B cell (primary cell): Measurements from ENCODE around the gene SS18L1. TPM values are rescaled to one million over a fixed set of nuclear protein-coding genes. Genes with fewer than 3 reads are reported as not detected.

ENCODE experiments used
- ATAC-seq: fragments of 200-7000 bp; cut with Tn5 transposase; one replicate; pipeline ENCODE4 v1.10.0; 2021; ENCODE audit warnings: low read depth, mild to moderate bottlenecking, moderate number of reproducible peaks, moderate library complexity
- CTCF ChIA-PET: fragments of 350-600 bp; sonication (Branson Sonifier 250); formaldehyde crosslinking; loops from one replicate; lab custom pipeline; 2021; ENCODE audit warnings: antibody characterized with exemption, inconsistent platforms; lab: Charles Lee
- POLR2A ChIA-PET: fragments of 350-600 bp; sonication (Branson Sonifier 250); formaldehyde crosslinking; loops from one replicate; lab custom pipeline; 2021; ENCODE audit warnings: antibody characterized with exemption; lab: Charles Lee
- DNase-seq: peaks from one replicate; pipeline ENCODE4 v3.0.0; 2013
- H2AFZ ChIP-seq: 2 replicates; pipeline ENCODE4 v1.6.1; 2012; ENCODE audit warnings: mild to moderate bottlenecking, low read depth, low read length; ENCODE audit not compliant: insufficient read depth, poor library complexity, severe bottlenecking
- H3K27ac ChIP-seq, 2 donors: 1 replicate in 1 of 2; 2 replicates in 1 of 2; pipeline ENCODE4 v1.5.1; 2012 to 2013; ENCODE audit warnings: low read length in 2 of 2, mild to moderate bottlenecking in 2 of 2, moderate library complexity in 1 of 2
- H3K27me3 ChIP-seq, 4 experiments: fragments of 200-600 bp in 1 of 4; sonication (generic) in 1 of 4; replicated peaks in 1 of 4; 1 replicate in 2 of 4; 2 replicates in 2 of 4; pipeline versions ENCODE4 v1.6.1 to v1.7.0; 2013 to 2016; ENCODE audit warnings: low read length in 3 of 4, mild to moderate bottlenecking in 2 of 4, mixed read lengths in 1 of 4, moderate library complexity in 1 of 4; ENCODE audit not compliant: insufficient read depth in 4 of 4, control insufficient read depth in 3 of 4; ENCODE audit errors: control extremely low read depth in 1 of 4
- H3K36me3 ChIP-seq, 2 experiments: replicated peaks in 1 of 2; 1 replicate in 1 of 2; 2 replicates in 1 of 2; pipeline versions ENCODE4 v1.6.1 to v1.7.1; 2013; ENCODE audit warnings: low read length in 1 of 2; ENCODE audit not compliant: insufficient read depth in 2 of 2, control insufficient read depth in 1 of 2; ENCODE audit errors: control extremely low read depth in 1 of 2, extremely low read depth in 1 of 2
- H3K4me1 ChIP-seq, 2 donors: fragments of 200-600 bp in 1 of 2; sonication (generic) in 1 of 2; 1 replicate in 1 of 2; 2 replicates in 1 of 2; pipeline versions ENCODE4 v1.5.1 to v1.6.1; 2013 to 2017; ENCODE audit warnings: low read length in 2 of 2; ENCODE audit not compliant: control insufficient read depth in 2 of 2, insufficient read depth in 2 of 2
- H3K4me2 ChIP-seq: replicated peaks from 2 replicates; pipeline ENCODE3; 2012; ENCODE audit warnings: mild to moderate bottlenecking, low read depth, low read length; ENCODE audit not compliant: poor library complexity, severe bottlenecking
- H3K4me3 ChIP-seq, 5 experiments: fragments of 200-600 bp in 1 of 5; sonication (generic) in 1 of 5; 1 replicate in 3 of 5; 2 replicates in 2 of 5; pipeline versions ENCODE4 v1.5.1 to v1.7.0; 2011 to 2016; ENCODE audit warnings: low read length in 4 of 5, mild to moderate bottlenecking in 4 of 5, low read depth in 2 of 5, control low read depth in 1 of 5, moderate library complexity in 1 of 5; ENCODE audit not compliant: insufficient read depth in 1 of 5; ENCODE audit errors: control extremely low read depth in 1 of 5, extremely low read depth in 1 of 5
- H3K79me2 ChIP-seq: fragments of 200-600 bp; sonication (generic); one replicate; pipeline ENCODE4 v1.6.0; 2016; ENCODE audit warnings: low read length; ENCODE audit not compliant: control insufficient read depth, insufficient read depth
- H3K9ac ChIP-seq: fragments of 200-600 bp; sonication (generic); 2 replicates; pipeline ENCODE4 v1.6.1; 2017; ENCODE audit warnings: mild to moderate bottlenecking, low read length, moderate library complexity
- H3K9me3 ChIP-seq, 3 donors: one replicate each; pipeline versions ENCODE4 v1.6.1 to v1.7.1; 2013; ENCODE audit warnings: low read length in 2 of 3; ENCODE audit not compliant: control insufficient read depth in 2 of 3, insufficient read depth in 1 of 3; ENCODE audit errors: control extremely low read depth in 1 of 3
- H4K20me1 ChIP-seq: 2 replicates; pipeline ENCODE4 v1.6.0; 2012; ENCODE audit warnings: mild to moderate bottlenecking, low read length; ENCODE audit not compliant: insufficient read depth, control insufficient read depth, poor library complexity, severe bottlenecking
- H3K27ac Mint-ChIP-seq: one replicate; pipeline ENCODE4 v1.8.0; 2021; ENCODE audit warnings: mixed read lengths
- H3K27me3 Mint-ChIP-seq: one replicate; pipeline ENCODE4 v1.8.0; 2021; ENCODE audit warnings: mixed read lengths
- H3K4me1 Mint-ChIP-seq: one replicate; pipeline ENCODE4 v1.8.0; 2021; ENCODE audit warnings: mixed read lengths
- H3K4me3 Mint-ChIP-seq: one replicate; pipeline ENCODE4 v1.8.0; 2021; ENCODE audit warnings: mixed read lengths
- H3K9me3 Mint-ChIP-seq: one replicate; pipeline ENCODE4 v1.8.0; 2022; ENCODE audit warnings: mixed read lengths; ENCODE audit not compliant: insufficient read depth
- EZH2 ChIP-seq: IDR thresholded peaks from 2 replicates; pipeline ENCODE4 v1.6.1; 2012; ENCODE audit warnings: borderline replicate concordance, low read depth, mild to moderate bottlenecking, moderate library complexity, low read length; ENCODE audit not compliant: insufficient read depth, poor library complexity, severe bottlenecking
- WGBS: methylation state at CpG from one replicate; pipeline ENCODE4 v1.1.5; 2013; ENCODE audit warnings: missing lambda C conversion rate; ENCODE audit not compliant: insufficient coverage; 5-methylcytosine and 5-hydroxymethylcytosine counted together
- intact Hi-C: fragments of 100-400 bp; cut with micrococcal nuclease; formaldehyde crosslinking; loops from one replicate; pipeline ENCODE4 v1.10.0; 2022
- polyA plus RNA-seq: library from polyadenylated mRNA; depleted of rRNA; stranded (reverse); fragments of >200 nt; gene quantifications from 2 replicates; pipeline ENCODE4 v1.2.3, GENCODE V29; 2012
- total RNA-seq, 2 donors: library from RNA; stranded (reverse); fragments of 120-200 nt in 1 of 2; gene quantifications; 1 replicate in 1 of 2; 2 replicates in 1 of 2; pipeline versions ENCODE4 v1.2.3 to v1.2.4, GENCODE V29; 2013 to 2022
- TF ChIP-seq, protein P1 (sequence below): fragments of 200-600 bp; IDR thresholded peaks from one replicate; pipeline ENCODE4 v1.8.0; 2022; ENCODE audit warnings: antibody characterized with exemption, mild to moderate bottlenecking

SS18L1 gene
- total and polyA plus RNA-seq, 2 donors (not counting 1 experiment from before 2014, with no cell fraction given): 15.4 to 20.7 TPM

DNA sequence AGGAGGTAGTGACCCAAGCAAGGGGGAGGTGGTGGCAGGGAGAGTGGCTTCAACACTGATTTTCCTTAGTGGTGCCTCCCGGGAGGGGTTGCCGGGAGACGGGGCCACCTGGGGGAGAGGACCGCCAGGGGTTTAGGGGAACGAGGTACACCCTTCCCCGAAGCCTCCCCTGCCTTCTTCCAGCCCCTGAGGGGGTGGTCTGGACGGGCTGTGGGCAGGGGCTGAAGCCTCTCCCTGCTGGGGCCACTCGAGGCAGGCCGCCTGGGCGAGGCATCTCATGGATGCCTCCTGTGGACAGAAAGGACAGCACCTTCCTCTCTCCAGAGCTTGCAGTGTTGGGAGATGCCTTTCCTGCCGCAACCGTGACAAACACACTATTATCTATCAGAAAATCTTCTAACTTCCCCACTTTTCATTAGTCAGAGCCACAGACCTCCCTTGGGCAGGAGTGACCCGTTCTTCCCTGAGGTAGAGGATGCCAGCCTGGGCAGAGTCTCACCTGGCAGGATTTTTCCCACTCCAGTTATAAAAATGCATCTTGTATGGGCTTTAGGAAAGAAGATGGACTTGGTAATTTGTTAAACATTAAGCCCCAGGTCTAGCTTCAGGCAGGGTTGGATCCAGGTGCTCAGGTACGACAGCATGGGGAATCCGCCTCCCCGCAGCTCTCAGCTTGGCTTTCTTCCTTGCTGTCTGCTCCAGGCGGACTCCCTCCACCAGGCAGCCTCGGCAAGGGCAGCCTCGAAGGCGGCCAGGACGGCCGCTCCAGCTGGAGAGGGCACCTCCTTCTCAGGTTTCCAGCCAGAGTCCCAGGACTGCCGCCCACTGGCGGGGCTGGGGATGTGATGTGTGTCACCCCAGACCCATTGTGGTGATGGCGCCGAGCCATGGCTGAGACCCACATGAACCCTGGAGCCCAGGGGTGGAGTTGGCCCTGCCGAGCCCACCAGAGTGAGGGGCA is 65.5 kb downstream of the SS18L1 start:
- peaks cover 0 to 28% (median 11%) of the 10 kb centered on the region in 4 experiments for H3K27me3 ChIP-seq
- intact Hi-C loops: no loop called here
- H3K79me2 ChIP-seq: no peaks in the 10 kb centered on the region
- Mint-ChIP-seq H3K9me3 (no peaks in the 10 kb centered on the region), H3K27me3 (peaks cover 7% of the 10 kb centered on the region), H3K4me3 (no peak overlapping the region), H3K4me1 (no peaks in the 10 kb centered on the region), H3K27ac (no peak overlapping the region)
- CTCF ChIA-PET: no interaction called here
- H4K20me1 ChIP-seq: no peaks in the 10 kb centered on the region
- H3K36me3 ChIP-seq: no peaks in the 10 kb centered on the region
- ATAC-seq: no peak
- H3K4me3 ChIP-seq: no peak overlapping the region
- H3K9me3 ChIP-seq: no peaks in the 10 kb centered on the region
- WGBS: 68% methylated on average over 25 of the region's 27 CpGs
- H3K4me2 ChIP-seq: no peak overlapping the region
- no peaks in the 10 kb centered on the region for H3K4me1 ChIP-seq
- POLR2A ChIA-PET: no interaction called here
- H2AFZ ChIP-seq: no peak overlapping the region
- no peak for TF ChIP-seq EZH2
- TF ChIP-seq, protein P1, sequence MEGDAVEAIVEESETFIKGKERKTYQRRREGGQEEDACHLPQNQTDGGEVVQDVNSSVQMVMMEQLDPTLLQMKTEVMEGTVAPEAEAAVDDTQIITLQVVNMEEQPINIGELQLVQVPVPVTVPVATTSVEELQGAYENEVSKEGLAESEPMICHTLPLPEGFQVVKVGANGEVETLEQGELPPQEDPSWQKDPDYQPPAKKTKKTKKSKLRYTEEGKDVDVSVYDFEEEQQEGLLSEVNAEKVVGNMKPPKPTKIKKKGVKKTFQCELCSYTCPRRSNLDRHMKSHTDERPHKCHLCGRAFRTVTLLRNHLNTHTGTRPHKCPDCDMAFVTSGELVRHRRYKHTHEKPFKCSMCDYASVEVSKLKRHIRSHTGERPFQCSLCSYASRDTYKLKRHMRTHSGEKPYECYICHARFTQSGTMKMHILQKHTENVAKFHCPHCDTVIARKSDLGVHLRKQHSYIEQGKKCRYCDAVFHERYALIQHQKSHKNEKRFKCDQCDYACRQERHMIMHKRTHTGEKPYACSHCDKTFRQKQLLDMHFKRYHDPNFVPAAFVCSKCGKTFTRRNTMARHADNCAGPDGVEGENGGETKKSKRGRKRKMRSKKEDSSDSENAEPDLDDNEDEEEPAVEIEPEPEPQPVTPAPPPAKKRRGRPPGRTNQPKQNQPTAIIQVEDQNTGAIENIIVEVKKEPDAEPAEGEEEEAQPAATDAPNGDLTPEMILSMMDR: no peak
- H3K9ac ChIP-seq: no peak overlapping the region
- no peak overlapping the region for H3K27ac ChIP-seq
- DNase-seq: no peak

DNA sequence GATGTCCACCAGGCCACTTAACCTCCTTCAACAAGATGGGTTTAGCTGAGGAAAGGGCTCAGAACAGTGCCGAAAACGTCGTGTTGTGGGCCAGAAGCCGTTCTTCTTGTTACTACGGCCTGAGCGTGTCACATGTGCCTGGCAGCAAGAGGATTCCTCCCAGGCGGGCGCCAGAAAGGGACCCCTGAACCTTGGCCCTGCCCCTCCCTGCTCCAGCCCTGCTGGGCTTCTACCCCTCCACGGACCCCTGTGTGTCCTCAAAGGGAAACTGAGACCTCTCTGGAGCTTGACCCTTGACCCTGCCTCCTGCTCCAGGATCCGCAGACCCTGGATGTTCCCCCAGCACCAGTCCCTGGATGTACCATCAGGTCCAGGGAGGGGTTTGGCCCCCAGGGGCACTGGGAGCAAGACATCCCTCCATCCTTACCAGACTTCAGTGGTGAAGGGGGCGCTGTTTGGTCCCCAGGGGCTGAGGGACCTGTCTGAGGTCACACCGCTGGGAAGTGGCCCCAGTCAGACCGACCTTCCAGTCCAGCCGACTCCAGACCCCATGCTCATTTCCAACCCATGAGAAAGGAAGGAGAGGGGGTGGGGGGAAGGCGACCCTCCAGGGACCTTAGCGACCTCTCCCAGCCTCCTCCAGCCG is 66.4 kb downstream of the SS18L1 start:
- WGBS: 75% methylated on average over 12 of the region's 17 CpGs
- peaks cover 13% of the 10 kb centered on the region for H3K27me3 Mint-ChIP-seq
- no peaks in the 10 kb centered on the region for H4K20me1 ChIP-seq
- H3K9ac ChIP-seq: no peak overlapping the region
- no peak for ATAC-seq
- ChIA-PET CTCF (no interaction called here), POLR2A (no interaction called here)
- intact Hi-C loops: no loop called here
- no peak overlapping the region for H3K27ac Mint-ChIP-seq
- TF ChIP-seq, protein P1: no peak
- no peak for TF ChIP-seq EZH2
- no peak overlapping the region for H3K4me3 ChIP-seq
- H2AFZ ChIP-seq: no peak overlapping the region
- H3K36me3 ChIP-seq: no peaks in the 10 kb centered on the region
- H3K27me3 ChIP-seq: peaks cover 0 to 36% (median 11%) of the 10 kb centered on the region in 4 experiments
- no peaks in the 10 kb centered on the region for H3K4me1 ChIP-seq
- no peak overlapping the region for H3K4me3 Mint-ChIP-seq
- no peaks in the 10 kb centered on the region for H3K9me3 ChIP-seq
- no peaks in the 10 kb centered on the region for H3K79me2 ChIP-seq
- no peaks in the 10 kb centered on the region for H3K4me1 Mint-ChIP-seq
- no peak overlapping the region for H3K4me2 ChIP-seq
- DNase-seq: no peak
- no peaks in the 10 kb centered on the region for H3K9me3 Mint-ChIP-seq
- H3K27ac ChIP-seq: no peak overlapping the region
